HG03175 (cell line): ENCODE measurements around the gene C14orf93.
"Not testable (repeated sequence)": the region's sequence is repeated elsewhere in the genome, so short reads cannot be mapped to it uniquely, and the experiment has no call there.

Experiments
- ATAC-seq: cut with Tn5 transposase; IDR thresholded peaks from one replicate; pipeline ENCODE4 v1.9.1; 2021; ENCODE audit warnings: mild to moderate bottlenecking, moderate library complexity; ENCODE audit not compliant: unreplicated experiment

C14orf93 gene

GRCh38 chr14:22977684-22978486 is 32.1 kb downstream of the C14orf93 start:
- no peak for ATAC-seq

DNA sequence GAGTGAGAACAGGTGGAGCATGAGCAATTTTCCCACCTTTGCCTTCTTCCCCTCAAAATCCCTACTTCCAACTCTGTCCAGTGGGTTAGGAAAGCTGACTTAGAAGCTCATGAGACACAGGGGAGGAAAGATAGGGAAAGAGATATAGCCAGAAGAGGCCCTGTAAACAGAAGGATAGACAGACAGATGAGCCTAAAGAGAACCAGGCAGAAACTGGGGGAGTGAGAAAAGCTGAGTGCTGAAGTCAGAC is 32.6 kb downstream of the C14orf93 start:
- ATAC-seq: no peak

DNA sequence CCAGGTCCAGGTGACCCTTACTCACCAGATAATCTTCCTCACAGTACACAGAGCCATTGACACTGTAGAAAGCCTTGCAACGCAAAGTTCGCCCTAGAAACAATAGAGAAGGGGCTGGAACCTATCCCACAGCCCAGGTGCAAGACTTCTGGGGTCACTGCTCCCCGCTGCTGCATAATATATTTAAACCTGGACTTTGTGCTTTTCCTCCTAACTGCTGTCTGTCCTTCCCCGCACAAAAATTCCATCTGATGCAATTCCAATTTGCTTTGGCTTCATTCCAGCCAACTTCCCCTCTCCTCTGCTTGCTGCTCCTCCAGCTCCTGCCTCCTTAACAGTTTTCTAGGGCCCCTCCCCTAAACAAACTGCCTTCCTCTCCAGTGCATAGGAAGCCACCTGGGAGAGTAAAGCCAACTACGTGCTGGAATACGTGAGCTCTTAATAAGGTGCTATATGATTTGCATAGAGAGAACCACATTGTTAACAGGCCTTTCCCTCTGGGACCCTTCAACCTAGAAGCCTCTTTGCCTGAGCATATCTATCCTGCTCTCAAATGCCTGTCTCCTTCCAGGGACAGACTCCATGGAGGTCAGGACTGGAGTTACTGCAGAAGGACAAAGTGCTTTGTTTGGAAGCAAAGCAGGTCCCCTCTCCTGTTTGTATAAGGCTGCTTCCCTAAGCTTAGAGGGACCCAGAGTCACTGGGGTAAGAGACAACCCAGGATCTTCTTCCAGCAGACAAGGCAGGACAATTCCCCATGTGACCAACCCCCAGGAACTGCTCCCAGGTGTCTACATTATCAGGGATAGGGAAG is 33.1 kb downstream of the C14orf93 start:
- no peak for ATAC-seq

GRCh38 chr14:22974530-22975313 is 35.2 kb downstream of the C14orf93 start:
- ATAC-seq: no peak

GRCh38 chr14:22973217-22974032 is 36.5 kb downstream of the C14orf93 start:
- no peak for ATAC-seq

DNA sequence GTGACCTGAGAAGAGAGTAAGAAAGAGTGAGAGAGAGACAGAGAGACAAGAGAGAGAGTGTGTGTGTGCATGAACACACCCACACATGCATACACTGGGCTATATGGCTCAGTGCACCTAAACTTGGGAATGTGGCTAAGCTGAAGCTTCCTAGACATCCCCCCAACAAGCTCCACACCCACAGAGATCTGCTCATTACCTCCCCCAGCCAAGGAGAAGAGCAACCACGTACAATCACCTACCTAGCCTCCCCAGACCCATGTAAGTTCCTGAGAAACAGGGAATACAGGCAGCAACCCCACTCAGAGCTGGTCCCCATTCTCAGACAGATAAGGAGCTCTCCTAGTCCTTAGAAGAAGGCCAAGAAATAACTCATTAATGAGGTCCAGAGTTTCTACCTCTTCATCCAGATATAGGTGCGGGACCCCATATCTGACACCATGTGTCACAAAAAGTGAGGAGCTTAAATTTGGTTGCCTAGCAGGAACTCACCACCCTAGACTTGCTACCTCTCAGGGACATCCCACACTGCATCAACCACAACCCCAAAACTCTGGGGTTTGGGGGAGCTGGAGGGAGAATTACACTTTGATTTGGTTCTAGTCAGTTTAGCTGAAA is 37.5 kb downstream of the C14orf93 start:
- ATAC-seq: no peak

- ATAC-seq: no peak
Measured at GRCh38 chr14:22971152-22971551, 38.8 kb downstream of the C14orf93 start.

DNA sequence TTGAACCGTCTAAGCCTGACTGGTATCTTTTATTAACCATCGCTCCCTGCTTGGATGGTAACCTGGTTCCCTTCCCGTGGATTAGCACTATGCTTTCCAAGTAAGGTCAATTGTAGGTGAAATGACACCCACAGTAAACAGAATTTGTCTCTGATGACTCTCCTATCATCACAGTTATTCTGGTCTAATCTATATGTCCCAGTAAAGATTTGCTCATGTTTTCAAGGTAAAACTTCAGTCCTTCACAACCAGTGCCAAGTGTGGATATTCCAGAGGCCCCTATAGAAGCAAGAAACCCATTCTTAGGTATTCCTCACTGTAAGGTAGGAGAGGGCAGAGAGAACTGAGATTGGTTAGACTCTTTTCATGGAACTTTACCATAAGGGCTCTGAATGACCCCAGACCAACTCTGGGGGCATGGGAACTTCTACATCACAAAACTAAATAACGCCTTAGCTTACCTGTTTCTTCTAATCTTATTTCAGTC is 43.1 kb downstream of the C14orf93 start:
- ATAC-seq: no peak

DNA sequence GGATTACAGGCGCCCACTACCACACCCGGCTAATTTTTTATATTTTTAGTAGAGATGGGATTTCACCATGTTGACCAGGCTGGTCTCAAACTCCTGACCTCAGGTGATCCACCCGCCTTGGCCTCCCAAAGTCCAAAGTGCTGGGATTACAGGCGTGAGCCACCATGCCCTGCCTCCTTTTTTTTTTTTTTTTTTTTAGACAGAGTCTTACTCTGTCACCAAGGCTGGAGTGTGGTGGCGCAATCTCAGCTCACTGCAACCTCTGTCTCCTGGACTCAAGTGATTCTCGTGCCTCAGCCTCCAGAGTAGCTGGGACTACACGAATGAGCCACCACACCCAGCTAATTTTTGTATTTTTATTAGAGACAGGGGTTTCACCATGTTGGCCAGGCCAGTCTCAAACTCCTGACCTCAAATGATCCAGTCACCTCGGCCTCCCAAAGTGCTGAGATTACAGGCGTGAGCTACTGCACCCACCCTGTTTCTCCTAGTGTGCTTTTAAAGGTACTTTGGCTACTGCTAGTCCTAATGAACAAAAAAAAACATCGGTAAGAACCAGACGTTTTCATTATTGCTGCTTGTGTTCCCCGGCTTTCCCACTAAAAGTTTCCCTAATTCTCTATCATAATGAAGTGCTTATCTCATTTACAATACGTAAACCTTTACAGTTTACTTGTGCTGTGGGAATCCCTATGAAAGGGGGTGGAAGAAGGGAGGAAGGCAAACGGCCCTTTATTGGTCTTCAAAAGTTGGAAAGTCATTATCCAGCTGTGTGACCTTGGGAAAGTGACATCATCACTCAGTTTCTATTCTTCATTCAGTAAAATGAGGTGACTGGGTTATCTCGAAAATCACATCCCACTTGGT is 43.8 kb downstream of the C14orf93 start:
- not testable (repeated sequence) for ATAC-seq

GRCh38 chr14:22962061-22962676 is 47.8 kb downstream of the C14orf93 start:
- ATAC-seq: no peak

DNA sequence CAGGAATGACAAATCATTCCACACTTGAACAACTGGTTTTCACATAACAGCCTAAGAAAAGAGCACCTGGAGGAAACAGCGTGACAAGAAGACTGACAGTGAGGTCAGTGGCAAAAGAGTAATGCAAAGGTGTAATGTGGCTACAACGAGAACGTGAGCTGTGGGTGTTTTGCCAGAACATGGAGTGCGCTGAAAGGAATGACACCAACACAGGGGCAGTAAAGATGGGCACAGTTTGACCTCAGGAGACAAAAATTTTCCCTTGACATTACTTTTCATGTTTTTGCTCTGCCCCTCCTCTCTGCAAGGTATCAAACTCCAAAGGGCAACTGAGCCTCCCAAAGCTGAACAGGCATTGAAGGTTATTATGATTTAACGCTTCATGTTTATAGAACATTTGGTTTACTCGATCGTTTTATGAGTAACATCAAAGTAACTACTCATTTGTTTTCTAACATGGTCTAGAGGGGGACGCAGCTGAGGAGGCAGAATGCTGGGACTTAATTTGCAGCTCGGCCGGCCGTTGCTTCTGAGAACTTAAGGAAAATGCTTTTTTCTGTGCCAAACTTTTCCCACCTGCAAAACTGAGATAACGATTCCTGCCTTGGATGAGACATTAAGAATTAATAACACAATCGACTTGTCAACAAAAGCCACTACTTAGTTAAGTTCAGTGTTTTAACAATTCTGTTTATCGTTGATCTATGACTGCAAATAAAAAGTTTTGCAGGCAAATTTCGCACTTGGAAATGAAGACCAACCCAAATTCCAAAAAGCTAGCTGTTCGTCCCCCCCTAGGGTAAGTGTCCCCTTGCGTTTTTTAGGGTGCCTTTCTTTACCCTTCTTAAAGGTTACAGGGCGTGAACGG is 54.0 kb downstream of the C14orf93 start:
- ATAC-seq: no peak

- no peak for ATAC-seq
Measured at GRCh38 chr14:22952418-22952817, 57.5 kb downstream of the C14orf93 start.

DNA sequence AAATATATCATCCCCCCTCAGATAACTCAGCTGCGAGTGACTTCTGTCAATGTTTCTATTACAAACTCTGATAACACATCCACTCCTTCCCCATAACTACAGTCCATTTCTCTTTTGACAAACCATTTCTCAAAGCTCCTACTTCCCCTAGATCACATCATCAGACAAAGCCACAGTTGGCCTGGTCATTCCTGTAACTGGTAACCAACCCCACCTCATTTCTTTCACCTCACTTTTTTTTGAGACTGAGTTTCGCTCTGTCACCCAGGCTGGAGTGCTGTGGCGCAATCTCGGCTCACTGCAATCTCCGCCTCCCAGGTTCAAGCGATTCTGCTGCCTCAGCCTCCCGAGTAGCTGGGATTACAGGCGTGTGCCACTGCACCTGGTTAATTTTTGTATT is 58.1 kb downstream of the C14orf93 start:
- ATAC-seq: not testable (repeated sequence)

DNA sequence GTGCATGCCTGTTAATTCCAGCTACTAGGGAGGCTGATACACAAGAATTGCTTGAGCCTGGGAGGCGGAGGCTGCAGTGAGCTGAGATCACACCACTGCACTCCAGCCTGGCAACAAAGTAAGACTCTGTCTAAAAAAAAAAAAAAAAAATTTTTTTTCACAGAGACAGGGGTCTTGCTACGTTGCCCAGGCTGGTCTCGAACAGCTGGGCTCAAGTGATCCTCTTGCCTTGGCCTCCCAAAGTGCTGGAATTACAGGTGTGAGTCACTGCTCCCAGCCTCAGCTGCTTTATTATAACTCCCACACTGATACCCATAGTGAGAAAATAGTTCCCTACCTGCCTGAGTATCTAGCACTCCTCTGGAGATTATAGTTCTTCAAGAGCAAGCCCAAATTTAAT is 64.3 kb downstream of the C14orf93 start:
- ATAC-seq: no peak

DNA sequence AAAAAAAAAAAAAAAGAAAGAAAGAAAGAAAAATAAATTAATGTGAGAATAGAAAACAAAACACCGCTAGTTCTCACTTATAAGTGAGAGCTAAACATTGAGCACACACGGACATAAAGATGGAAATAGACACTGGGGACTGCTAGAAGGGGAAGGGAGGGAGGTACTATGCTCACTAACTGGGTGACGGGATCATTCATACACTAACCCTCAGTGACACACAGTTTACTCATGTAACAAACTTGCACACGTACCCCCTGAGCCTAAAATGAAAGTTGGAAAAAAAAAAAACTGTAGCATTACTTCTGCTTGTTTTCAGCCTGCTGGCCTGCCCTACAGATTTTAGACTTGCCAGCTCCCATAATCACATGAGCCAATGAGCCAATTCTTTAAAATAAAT is 70.3 kb downstream of the C14orf93 start:
- ATAC-seq: no peak
